Measurements from ENCODE around the gene RHOBTB1.
"Not testable (repeated sequence)": the region's sequence is repeated elsewhere in the genome, so short reads cannot be mapped to it uniquely, and the experiment has no call there.

Gene RHOBTB1

GRCh38 chr10:60853107-60853506, 90.9 kb downstream of the RHOBTB1 start:
- no peaks in the 10 kb centered on the region for H3K27me3 ChIP-seq (ENCODE audit: low read depth, low read length)

DNA sequence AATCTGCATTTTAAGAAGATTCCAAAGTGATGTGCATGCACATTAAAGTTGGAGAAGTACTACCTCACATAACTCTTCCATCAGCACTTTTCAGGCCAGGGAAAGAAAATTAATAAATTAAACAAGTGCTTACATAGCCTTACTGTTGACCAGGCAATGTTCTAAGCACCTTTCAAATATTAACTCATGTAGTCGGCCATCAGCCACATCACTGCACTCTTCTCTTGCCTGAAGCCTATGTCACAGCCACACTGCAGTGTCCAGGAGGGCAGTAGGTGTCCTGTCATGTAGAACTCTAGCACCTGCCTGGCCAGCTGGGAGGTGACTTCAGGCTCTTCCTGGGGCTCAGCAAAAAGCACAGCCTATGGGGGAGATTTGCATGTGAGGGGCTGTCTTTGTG, 94.2 kb downstream of the RHOBTB1 start:
- no peaks in the 10 kb centered on the region for H3K27me3 ChIP-seq (ENCODE audit: low read depth, low read length)
- no peaks in the 10 kb centered on the region for H3K9me3 ChIP-seq (ENCODE audit: control insufficient read depth in 1 of 2, low read length in 2 of 2)
- no peaks in the 10 kb centered on the region for H3K36me3 ChIP-seq (ENCODE audit: control insufficient read depth in 1 of 2, insufficient read depth in 2 of 2, low read length in 2 of 2)
- peaks cover 0 to 4% of the 10 kb centered on the region in 2 donors for H3K4me1 ChIP-seq (ENCODE audit: control insufficient read depth in 1 of 2, insufficient read depth in 2 of 2, low read length in 2 of 2)
- no peak overlapping the region for H3K4me3 ChIP-seq (ENCODE audit: low read depth in 1 of 2, low read length in 2 of 2)
- no peak overlapping the region for H3K27ac ChIP-seq (ENCODE audit: low read length)

More at GRCh38 chr10:60853107-60853506, 90.9 kb downstream of the RHOBTB1 start:
- peaks cover 0 to 3% of the 10 kb centered on the region in 2 donors for H3K4me1 ChIP-seq (ENCODE audit: control insufficient read depth in 1 of 2, insufficient read depth in 2 of 2, low read length in 2 of 2)
- H3K27ac ChIP-seq (ENCODE audit: low read length), result no peak overlapping the region
- no peaks in the 10 kb centered on the region for H3K9me3 ChIP-seq (ENCODE audit: control insufficient read depth in 1 of 2, low read length in 2 of 2)
- H3K36me3 ChIP-seq (ENCODE audit: control insufficient read depth in 1 of 2, insufficient read depth in 2 of 2, low read length in 2 of 2), result no peaks in the 10 kb centered on the region
- no peak overlapping the region for H3K4me3 ChIP-seq (ENCODE audit: low read depth in 1 of 2, low read length in 2 of 2)

DNA sequence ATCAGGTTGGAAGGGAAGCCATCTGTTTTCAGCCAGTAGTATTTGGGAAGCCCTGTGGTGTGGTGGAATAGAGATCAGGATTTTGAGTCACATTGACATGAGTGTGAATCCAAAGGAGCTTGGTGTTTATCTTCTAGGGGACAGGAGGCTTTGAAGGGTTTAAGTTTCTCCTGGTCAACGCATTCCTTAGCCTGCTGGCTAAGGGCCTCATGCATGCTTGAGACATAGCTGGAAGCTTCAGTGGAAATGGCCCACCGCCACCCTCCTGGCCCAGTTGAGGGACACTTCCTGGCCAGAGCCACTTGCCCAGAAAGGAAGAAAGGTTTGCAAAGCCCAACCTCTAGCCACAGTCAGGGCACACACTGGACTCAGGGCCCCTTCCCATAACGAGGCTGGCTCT, 94.8 kb downstream of the RHOBTB1 start:
- no peak overlapping the region for H3K27ac ChIP-seq (ENCODE audit: low read length)
- H3K4me3 ChIP-seq (ENCODE audit: low read depth in 1 of 2, low read length in 2 of 2), result no peak overlapping the region
- no peaks in the 10 kb centered on the region for H3K9me3 ChIP-seq (ENCODE audit: control insufficient read depth in 1 of 2, low read length in 2 of 2)
- no peaks in the 10 kb centered on the region for H3K36me3 ChIP-seq (ENCODE audit: control insufficient read depth in 1 of 2, insufficient read depth in 2 of 2, low read length in 2 of 2)
- no peaks in the 10 kb centered on the region for H3K27me3 ChIP-seq (ENCODE audit: low read depth, low read length)
- peaks cover 0 to 4% of the 10 kb centered on the region in 2 donors for H3K4me1 ChIP-seq (ENCODE audit: control insufficient read depth in 1 of 2, insufficient read depth in 2 of 2, low read length in 2 of 2)

DNA sequence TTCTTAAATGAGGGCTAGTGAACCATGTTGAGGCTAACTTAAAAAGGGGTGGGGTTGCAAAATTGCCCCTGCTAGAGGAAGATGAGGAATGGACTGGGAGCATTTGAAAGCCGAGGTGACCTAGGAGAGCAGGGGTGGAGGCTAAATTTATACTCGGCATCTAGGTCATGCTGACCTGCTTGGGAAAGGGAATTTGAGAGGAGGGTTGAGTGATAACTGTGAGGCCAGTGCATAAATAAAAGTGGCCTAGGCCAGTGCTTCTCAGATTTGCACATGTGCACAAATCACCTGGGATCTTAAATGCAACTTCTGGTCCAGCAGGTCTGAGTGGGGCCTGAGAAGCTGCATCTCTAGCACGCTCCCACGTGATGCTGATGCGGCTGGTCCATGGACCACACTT, 95.3 kb downstream of the RHOBTB1 start:
- Histone ChIP-seq H3K36me3 (ENCODE audit: control insufficient read depth in 1 of 2, insufficient read depth in 2 of 2, low read length in 2 of 2) (no peaks in the 10 kb centered on the region), H3K27me3 (ENCODE audit: low read depth, low read length) (no peaks in the 10 kb centered on the region), H3K4me1 (ENCODE audit: control insufficient read depth in 1 of 2, insufficient read depth in 2 of 2, low read length in 2 of 2) (peaks cover 0 to 4% of the 10 kb centered on the region in 2 donors), H3K9me3 (ENCODE audit: control insufficient read depth in 1 of 2, low read length in 2 of 2) (no peaks in the 10 kb centered on the region), H3K27ac (ENCODE audit: low read length) (no peak overlapping the region), H3K4me3 (ENCODE audit: low read depth in 1 of 2, low read length in 2 of 2) (no peak overlapping the region)

- no peaks in the 10 kb centered on the region for H3K27me3 ChIP-seq (ENCODE audit: low read depth, low read length)
- H3K4me1 ChIP-seq (ENCODE audit: control insufficient read depth in 1 of 2, insufficient read depth in 2 of 2, low read length in 2 of 2), result peaks cover 0 to 4% of the 10 kb centered on the region in 2 donors
- H3K27ac ChIP-seq (ENCODE audit: low read length), result no peak overlapping the region
- H3K9me3 ChIP-seq (ENCODE audit: control insufficient read depth in 1 of 2, low read length in 2 of 2), result no peaks in the 10 kb centered on the region
- H3K36me3 ChIP-seq (ENCODE audit: control insufficient read depth in 1 of 2, insufficient read depth in 2 of 2, low read length in 2 of 2), result no peaks in the 10 kb centered on the region
- H3K4me3 ChIP-seq (ENCODE audit: low read depth in 1 of 2, low read length in 2 of 2), result no peak overlapping the region
These were observed 95.9 kb downstream of the RHOBTB1 start for GRCh38 chr10:60848126-60848525.

DNA sequence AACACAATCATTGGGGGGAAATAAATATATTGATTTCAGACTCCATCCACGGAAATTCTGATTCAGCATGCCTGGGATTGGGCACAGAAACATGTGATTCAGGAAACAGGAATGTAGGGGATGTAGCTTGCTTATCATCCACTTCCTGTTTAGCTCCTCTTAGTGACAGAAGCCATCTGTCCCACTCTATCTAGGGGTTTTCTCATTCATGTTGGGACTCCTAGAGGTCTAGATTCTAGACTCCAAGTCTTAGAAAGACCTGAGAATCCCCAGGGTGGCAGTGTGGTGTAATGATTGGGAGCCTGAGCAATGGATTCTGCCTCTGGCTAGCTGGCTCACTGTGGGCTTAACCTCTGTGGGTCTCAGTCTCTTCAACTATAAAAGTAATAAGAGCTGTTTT, 97.8 kb downstream of the RHOBTB1 start:
- Histone ChIP-seq H3K4me1 (ENCODE audit: control insufficient read depth in 1 of 2, insufficient read depth in 2 of 2, low read length in 2 of 2) (peaks cover 0 to 4% of the 10 kb centered on the region in 2 donors), H3K9me3 (ENCODE audit: control insufficient read depth in 1 of 2, low read length in 2 of 2) (no peaks in the 10 kb centered on the region), H3K27me3 (ENCODE audit: low read depth, low read length) (no peaks in the 10 kb centered on the region), H3K36me3 (ENCODE audit: control insufficient read depth in 1 of 2, insufficient read depth in 2 of 2, low read length in 2 of 2) (no peaks in the 10 kb centered on the region), H3K4me3 (ENCODE audit: low read depth in 1 of 2, low read length in 2 of 2) (no peak overlapping the region), H3K27ac (ENCODE audit: low read length) (no peak overlapping the region)

DNA sequence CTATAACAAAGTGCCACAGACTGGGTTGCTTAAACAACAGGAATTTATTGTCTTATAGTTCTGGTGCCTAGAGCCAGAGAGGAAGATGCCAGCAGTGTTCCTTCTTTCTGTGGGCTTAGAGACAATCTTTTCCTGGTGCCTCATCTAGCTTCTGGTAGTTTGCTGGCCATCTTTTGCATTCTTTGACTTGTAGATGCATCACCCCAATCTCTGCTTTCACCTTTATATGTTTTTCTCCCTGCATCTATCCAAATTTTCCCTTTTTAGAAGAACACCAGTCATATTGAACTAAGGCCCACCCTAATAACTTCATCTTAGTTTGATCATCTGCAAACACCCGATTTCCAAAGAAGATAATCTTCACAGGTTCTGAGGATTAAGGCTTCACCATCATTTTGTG, 98.9 kb downstream of the RHOBTB1 start:
- H3K36me3 ChIP-seq (ENCODE audit: control insufficient read depth in 1 of 2, insufficient read depth in 2 of 2, low read length in 2 of 2), result no peaks in the 10 kb centered on the region
- H3K27ac ChIP-seq (ENCODE audit: low read length), result no peak overlapping the region
- H3K4me3 ChIP-seq (ENCODE audit: low read depth in 1 of 2, low read length in 2 of 2), result no peak overlapping the region
- no peaks in the 10 kb centered on the region for H3K27me3 ChIP-seq (ENCODE audit: low read depth, low read length)
- peaks cover 0 to 4% of the 10 kb centered on the region in 2 donors for H3K4me1 ChIP-seq (ENCODE audit: control insufficient read depth in 1 of 2, insufficient read depth in 2 of 2, low read length in 2 of 2)
- no peaks in the 10 kb centered on the region for H3K9me3 ChIP-seq (ENCODE audit: control insufficient read depth in 1 of 2, low read length in 2 of 2)

DNA sequence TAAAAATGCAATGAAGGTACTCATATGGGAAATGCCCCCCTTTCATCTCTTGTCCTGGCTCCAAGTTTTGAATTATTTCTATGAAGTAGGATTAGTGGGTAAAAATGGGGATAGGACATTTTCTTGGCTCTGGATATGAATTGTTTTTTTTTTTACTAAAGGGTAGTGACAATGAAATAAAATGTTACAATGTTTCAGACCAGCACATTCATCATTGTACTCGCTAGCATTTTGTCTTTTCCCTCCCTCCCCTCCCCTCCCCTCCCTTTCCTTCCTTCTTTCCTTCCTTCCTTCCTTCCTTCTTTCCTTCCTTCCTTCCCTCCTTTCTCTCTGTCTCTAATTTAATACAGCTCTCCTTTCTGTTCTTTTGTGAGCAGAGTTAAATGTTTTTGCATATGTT, 101.3 kb downstream of the RHOBTB1 start:
- no peaks in the 10 kb centered on the region for H3K27me3 ChIP-seq (ENCODE audit: low read depth, low read length)
- H3K27ac ChIP-seq (ENCODE audit: low read length), result no peak overlapping the region
- H3K4me3 ChIP-seq (ENCODE audit: low read depth in 1 of 2, low read length in 2 of 2), result no peak overlapping the region
- no peaks in the 10 kb centered on the region for H3K4me1 ChIP-seq (ENCODE audit: control insufficient read depth in 1 of 2, insufficient read depth in 2 of 2, low read length in 2 of 2)
- no peaks in the 10 kb centered on the region for H3K36me3 ChIP-seq (ENCODE audit: control insufficient read depth in 1 of 2, insufficient read depth in 2 of 2, low read length in 2 of 2)
- no peaks in the 10 kb centered on the region for H3K9me3 ChIP-seq (ENCODE audit: control insufficient read depth in 1 of 2, low read length in 2 of 2)

GRCh38 chr10:60841227-60841626, 102.8 kb downstream of the RHOBTB1 start:
- not testable (repeated sequence) for H3K4me3 ChIP-seq (ENCODE audit: low read depth in 1 of 2, low read length in 2 of 2); H3K36me3 ChIP-seq (ENCODE audit: control insufficient read depth in 1 of 2, insufficient read depth in 2 of 2, low read length in 2 of 2); H3K4me1 ChIP-seq (ENCODE audit: control insufficient read depth in 1 of 2, insufficient read depth in 2 of 2, low read length in 2 of 2); H3K27ac ChIP-seq (ENCODE audit: low read length); H3K27me3 ChIP-seq (ENCODE audit: low read depth, low read length); H3K9me3 ChIP-seq (ENCODE audit: control insufficient read depth in 1 of 2, low read length in 2 of 2)

- no peaks in the 10 kb centered on the region for H3K9me3 ChIP-seq (ENCODE audit: control insufficient read depth in 1 of 2, low read length in 2 of 2)
- no peaks in the 10 kb centered on the region for H3K27me3 ChIP-seq (ENCODE audit: low read depth, low read length)
- no peak overlapping the region for H3K27ac ChIP-seq (ENCODE audit: low read length)
- no peaks in the 10 kb centered on the region for H3K36me3 ChIP-seq (ENCODE audit: control insufficient read depth in 1 of 2, insufficient read depth in 2 of 2, low read length in 2 of 2)
- no peaks in the 10 kb centered on the region for H3K4me1 ChIP-seq (ENCODE audit: control insufficient read depth in 1 of 2, insufficient read depth in 2 of 2, low read length in 2 of 2)
- H3K4me3 ChIP-seq (ENCODE audit: low read depth in 1 of 2, low read length in 2 of 2), result no peak overlapping the region
These were observed 108.9 kb downstream of the RHOBTB1 start for GRCh38 chr10:60835049-60835448.

DNA sequence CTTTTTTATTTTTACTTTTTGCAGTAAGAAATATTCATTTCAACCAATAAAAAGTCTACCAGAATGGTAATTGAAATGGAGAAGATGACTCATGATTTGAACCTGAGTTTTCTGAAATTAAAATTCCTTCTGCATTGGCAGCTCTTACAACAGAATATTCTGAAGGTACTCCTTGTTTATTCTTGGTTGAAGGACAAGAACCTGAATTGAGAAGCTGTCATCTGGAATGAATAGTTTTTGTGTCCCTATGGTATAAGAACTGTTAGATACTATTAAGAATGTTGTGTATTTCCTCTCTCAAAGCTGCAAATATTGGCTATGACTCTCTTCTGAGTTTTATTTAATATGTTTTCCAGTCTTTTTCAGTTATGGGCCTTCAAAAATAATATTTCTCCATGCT, 109.6 kb downstream of the RHOBTB1 start:
- H3K4me3 ChIP-seq (ENCODE audit: low read depth in 1 of 2, low read length in 2 of 2), result no peak overlapping the region
- H3K27ac ChIP-seq (ENCODE audit: low read length), result no peak overlapping the region
- H3K9me3 ChIP-seq (ENCODE audit: control insufficient read depth in 1 of 2, low read length in 2 of 2), result no peaks in the 10 kb centered on the region
- no peaks in the 10 kb centered on the region for H3K4me1 ChIP-seq (ENCODE audit: control insufficient read depth in 1 of 2, insufficient read depth in 2 of 2, low read length in 2 of 2)
- H3K27me3 ChIP-seq (ENCODE audit: low read depth, low read length), result no peaks in the 10 kb centered on the region
- H3K36me3 ChIP-seq (ENCODE audit: control insufficient read depth in 1 of 2, insufficient read depth in 2 of 2, low read length in 2 of 2), result no peaks in the 10 kb centered on the region

GRCh38 chr10:60832136-60832535, 111.8 kb downstream of the RHOBTB1 start:
- H3K9me3 ChIP-seq (ENCODE audit: control insufficient read depth in 1 of 2, low read length in 2 of 2); H3K4me1 ChIP-seq (ENCODE audit: control insufficient read depth in 1 of 2, insufficient read depth in 2 of 2, low read length in 2 of 2); H3K27me3 ChIP-seq (ENCODE audit: low read depth, low read length); H3K4me3 ChIP-seq (ENCODE audit: low read depth in 1 of 2, low read length in 2 of 2); H3K36me3 ChIP-seq (ENCODE audit: control insufficient read depth in 1 of 2, insufficient read depth in 2 of 2, low read length in 2 of 2); H3K27ac ChIP-seq (ENCODE audit: low read length): not testable (repeated sequence)
